NCI-H524 treated with DMSO at 0.1 percent for 48 hours (cell line): ENCODE measurements around the gene CARS2.
"Not testable (repeated sequence)": the region's sequence is repeated elsewhere in the genome, so short reads cannot be mapped to it uniquely, and the experiment has no call there.

Experiments used
- DNase-seq: peaks from one replicate; lab custom pipeline; 2025; lab: John Stamatoyannopoulos, UW

Gene CARS2, protein sequence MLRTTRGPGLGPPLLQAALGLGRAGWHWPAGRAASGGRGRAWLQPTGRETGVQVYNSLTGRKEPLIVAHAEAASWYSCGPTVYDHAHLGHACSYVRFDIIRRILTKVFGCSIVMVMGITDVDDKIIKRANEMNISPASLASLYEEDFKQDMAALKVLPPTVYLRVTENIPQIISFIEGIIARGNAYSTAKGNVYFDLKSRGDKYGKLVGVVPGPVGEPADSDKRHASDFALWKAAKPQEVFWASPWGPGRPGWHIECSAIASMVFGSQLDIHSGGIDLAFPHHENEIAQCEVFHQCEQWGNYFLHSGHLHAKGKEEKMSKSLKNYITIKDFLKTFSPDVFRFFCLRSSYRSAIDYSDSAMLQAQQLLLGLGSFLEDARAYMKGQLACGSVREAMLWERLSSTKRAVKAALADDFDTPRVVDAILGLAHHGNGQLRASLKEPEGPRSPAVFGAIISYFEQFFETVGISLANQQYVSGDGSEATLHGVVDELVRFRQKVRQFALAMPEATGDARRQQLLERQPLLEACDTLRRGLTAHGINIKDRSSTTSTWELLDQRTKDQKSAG

DNA sequence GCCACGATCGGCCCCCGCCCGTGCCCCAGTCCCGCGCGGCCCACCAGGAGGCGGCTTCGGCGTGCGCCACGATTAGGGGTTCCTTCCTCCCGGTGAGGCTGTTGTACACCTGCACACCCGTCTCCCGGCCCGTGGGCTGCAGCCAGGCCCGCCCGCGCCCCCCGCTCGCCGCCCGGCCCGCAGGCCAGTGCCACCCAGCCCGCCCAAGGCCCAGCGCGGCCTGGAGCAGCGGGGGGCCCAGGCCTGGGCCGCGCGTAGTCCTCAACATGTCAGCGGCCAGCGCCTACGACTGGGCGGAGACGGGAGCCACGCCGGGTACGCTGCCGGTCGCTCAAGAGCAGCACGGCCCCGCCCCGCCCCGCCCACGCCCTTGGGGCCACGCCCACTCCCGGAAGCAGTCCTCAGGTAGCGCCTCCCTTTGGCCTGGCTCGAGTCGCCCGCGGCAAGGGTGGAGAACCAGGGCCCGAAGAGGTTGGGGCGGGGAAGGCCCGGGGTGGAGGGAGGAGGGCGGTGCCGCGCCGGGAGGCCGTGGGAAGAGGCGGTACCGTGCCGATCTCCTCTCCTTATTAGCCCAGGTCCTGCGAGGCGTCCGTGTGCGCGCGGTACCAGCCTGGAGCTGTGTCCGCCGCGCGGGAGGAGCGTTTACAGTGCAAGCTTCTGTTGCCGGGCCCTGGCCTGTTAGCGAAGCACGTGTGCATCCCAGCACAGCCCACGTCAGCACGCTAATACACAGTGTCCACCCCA is at the start of gene CARS2:
CARS2 (minus strand) TSS at position 291 of the 744 bp plus-strand sequence; CDS start at position 268, 23 bp downstream.
- DNase-seq = peak; percentile 68

DNA sequence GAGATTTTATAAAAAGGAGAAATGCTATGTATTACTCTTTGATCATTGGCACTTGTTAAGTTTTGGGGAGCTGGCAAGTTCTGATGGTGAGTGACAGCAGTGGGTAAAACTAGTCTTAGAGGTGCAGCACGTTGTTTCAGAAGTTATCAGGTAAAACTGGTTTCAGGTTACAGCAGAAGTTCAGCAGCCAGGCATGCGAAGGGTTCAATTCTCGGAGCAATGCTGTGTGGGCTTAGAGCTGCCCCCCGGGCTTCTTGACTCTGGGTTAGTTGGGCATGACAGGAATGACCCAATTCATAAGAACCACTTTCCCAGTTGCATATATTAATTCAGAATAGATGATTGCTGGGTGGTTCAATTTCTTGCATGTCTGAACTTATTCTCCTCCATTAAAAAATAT is 42.4 kb upstream of the CARS2 start:
- no peak for DNase-seq

DNA sequence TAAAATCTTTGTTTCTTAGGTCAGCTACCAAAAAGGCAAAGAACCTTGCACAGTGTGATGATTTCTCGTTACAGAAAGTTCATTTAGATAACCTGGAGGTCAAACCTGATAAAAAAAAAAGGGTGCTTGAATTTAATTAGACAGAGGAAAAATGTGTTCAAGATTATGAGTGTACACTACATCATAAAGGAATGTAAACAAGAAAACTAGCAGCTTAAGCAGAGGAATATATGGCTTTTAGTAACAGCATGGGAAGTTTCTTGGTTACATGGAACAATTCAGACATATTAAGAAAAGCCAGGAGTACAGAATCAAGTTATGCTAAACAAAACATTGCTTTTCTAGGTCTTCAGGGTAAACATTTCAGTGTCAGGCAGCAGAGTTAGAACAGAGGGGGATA is 40.5 kb upstream of the CARS2 start:
- DNase-seq = no peak

DNA sequence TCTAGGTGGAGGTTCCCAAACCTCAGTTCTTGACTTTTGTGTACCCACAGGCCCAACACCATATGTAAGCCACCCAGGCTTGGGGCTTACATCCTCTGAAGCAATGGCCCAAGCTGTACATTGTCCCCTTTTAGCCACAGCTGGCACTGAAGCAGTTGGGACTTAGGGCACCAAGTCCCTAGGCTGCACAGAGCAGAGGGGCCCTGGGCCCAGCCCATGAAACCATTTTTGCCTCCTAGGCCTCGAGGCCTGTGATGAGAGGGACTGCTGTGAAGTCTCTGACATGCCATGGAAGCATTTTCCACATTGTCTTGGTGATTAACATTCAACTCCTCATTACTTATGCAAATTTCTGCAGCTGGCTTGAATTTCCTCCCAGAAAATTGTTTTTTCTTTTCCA is 37.8 kb upstream of the CARS2 start:
- DNase-seq = no peak

DNA sequence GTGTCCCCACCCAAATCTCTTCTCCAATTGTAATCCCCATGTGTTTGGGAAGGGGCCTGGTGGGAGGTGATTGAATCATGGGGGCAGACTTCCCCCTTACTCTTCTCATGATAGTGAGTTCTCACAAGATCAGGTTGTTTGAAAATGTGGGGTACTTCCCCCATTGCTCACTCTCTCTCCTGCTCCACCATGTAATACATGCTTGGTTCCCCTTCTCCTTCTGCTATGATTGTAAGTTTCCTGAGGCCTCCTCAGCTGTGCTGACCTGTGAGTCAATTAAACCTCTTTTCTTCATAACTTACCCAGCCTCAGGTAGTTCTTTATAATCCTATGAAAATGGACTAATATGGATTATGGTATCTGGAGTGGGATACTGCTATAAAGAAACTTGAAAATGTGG is 31.6 kb upstream of the CARS2 start:
- no peak for DNase-seq

DNA sequence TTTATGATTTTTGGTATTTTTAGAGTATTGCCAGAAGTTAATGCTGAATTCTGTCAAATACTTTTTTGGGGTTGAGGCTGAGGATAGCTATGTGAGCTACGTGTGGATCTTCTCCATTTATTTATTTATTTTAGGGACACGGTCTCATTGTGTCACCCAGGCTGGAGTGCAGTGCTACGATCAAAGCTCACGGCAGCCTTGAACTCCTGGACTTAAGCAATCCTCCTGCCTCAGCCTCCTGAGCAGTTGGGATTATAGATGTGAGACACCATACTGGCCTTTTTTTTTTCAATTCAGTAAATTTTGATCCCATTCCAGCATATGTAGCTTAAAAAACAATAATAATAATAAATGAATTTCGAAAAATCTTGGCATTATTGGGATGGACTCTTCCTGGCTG is 28.6 kb upstream of the CARS2 start:
- DNase-seq = no peak

DNA sequence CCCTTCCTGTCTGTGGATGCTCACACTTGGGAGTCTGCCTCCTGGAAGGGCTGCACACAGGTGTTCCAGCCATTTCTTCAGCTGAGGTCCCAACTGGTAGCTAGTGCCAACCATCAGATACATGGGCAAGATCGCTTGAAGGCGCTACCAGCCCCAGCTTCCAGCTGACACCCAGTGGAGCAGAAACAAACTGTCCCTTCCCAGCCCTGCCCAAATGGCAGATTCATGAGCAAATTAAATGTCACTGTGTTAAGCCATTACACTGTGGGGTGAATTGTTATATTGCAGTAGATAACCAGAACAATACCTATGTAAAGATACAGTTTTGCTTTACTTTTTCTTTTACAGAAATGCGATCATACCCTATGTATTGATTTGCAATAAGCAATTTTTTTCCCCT is 25.2 kb upstream of the CARS2 start:
- DNase-seq = no peak

DNA sequence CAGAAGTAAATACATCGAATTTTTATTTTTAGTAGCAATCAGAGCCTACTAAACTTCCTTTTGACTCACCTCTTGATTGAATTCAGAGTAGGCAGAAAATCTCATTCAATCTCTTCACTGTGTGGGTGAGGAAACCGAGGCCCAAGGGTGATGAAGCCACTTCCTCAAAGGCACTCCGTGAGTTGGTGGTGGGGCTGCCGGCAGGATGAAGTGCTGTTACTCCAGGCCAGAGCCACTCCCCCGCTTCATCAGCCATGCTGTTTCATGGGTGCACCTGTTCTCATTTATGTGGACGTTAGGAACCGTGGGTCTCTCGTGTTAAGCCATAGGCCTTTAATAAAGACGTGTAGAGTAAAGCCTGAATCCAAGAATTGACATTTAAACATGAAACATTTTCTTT is 20.8 kb upstream of the CARS2 start:
- DNase-seq = no peak

DNA sequence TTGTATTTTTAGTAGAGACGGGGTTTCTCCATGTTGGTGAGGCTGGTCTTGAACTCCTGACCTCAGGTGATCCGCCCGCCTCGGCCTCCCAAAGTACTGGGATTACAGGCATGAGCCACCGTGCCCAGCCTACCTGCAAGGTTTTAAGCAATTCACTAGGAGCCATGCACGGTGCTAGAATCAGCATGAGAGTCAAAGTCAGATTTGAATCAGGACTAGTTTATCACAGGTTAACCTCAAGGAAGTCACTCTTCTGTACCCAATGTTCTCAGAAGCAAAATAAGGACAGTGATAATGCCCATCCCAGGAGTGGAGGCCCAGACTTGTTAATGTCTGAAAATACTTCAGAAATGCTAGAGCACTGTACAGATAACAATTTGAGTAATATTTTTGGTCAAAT is 20.2 kb upstream of the CARS2 start:
- not testable (repeated sequence) for DNase-seq

DNA sequence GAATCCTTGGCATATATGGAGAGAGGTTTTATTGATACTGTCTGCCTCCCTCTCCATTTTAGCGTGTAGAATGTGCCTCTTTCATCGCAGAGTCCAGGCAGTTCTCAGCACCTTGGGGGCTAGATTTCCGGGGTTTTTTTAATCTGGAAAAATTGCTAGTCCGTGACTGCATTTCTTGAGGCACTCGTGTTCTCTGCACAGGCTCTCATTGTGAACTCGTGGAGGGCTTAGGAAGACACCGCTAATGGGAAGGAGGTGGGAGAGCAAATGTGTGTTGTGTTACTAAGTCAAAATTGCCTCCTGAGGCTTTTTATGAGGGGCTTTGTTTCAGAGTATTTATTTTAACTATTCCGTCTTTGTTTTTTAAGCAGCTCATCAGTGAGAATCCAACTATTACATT is 17.7 kb upstream of the CARS2 start:
- DNase-seq = no peak

DNA sequence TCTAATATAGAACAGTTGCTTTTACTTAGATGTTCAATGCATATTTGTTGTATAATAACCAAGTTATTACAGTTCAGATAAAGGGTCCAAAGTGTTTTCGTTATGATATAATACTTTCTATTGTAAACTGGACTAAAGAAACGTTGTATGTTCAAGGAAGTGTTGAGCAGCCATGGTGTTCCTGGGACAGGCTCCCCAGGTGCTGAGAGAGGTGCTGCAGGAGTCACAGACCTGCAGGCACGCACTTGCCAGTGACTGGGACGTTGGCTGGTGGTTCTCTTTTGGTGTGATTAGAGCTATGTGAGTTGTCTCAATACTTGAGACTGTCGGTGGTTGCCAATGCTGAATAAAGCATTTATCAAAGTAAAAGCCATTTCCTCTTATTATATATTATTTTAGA is 17.1 kb upstream of the CARS2 start:
- DNase-seq = no peak

DNA sequence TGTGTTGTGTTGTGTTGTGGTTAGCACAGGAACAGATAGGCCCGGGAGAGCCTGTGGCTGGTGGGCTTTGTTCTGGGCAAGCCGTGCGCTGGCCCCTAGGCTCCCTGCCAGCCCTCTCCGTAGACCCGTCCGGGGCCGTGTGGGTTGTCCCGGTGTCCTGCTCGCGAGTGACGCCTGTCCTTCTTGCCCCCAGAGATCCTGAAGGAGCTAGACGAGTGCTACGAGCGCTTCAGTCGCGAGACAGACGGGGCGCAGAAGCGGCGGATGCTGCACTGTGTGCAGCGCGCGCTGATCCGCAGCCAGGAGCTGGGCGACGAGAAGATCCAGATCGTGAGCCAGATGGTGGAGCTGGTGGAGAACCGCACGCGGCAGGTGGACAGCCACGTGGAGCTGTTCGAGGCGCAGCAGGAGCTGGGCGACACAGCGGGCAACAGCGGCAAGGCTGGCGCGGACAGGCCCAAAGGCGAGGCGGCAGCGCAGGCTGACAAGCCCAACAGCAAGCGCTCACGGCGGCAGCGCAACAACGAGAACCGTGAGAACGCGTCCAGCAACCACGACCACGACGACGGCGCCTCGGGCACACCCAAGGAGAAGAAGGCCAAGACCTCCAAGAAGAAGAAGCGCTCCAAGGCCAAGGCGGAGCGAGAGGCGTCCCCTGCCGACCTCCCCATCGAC is 13.3 kb upstream of the CARS2 start:
- DNase-seq = no peak

DNA sequence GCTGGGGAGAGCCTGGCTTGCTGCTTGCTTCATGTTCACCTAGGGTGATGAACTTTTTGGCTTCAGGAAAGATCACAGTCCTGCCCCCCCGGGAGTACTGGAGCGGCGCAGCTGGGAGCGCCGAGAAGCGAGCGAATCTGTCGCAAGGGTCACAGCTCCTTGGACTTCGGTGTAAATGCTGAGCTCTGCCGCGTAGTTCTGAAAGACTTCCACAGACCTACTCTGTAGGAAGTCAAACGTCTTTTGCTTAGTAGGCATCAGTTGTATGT is 10.3 kb upstream of the CARS2 start:
- no peak for DNase-seq

DNA sequence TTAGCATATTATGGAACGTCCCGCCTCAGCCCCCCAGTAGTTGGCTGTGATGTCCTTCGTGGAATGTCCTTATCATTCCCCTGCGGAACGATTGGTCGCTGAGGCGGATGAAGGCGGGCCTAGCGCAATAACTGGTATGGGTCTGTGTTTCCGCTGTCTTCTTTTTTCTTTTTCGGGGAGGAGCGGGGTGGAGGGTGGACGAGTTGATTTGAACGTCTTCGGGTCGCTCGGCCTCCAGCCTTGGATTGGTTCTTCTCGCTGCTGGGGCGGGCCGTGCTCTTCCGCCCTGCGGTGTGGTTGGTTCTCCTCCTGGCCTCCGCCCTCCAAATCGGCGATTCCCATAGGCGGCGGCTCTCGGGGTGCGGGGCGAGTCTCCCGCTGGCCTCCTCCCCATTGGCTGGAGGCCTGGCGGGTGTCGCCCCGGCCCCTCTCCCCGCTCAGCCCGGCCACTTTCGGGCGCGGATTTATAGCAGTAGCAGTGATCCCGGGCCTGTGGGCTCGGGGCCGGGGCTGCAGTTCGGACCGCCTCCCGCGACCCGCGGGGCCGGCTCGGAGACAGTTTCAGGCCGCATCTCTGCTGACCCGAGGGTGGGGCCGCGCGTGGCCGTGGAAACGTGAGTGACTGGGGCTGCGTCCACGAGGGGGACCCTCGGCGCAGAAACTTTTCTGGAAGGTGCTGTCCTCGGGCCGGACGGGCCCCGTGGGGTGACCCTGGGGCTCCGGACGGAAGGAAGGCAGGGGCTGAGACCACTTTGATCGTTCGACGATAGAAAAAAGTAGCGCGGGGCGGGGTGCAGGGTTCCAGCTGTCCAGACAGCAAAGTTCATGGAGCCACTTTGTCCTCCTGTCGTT is 9.7 kb upstream of the CARS2 start:
- peak; percentile 94 for DNase-seq

DNA sequence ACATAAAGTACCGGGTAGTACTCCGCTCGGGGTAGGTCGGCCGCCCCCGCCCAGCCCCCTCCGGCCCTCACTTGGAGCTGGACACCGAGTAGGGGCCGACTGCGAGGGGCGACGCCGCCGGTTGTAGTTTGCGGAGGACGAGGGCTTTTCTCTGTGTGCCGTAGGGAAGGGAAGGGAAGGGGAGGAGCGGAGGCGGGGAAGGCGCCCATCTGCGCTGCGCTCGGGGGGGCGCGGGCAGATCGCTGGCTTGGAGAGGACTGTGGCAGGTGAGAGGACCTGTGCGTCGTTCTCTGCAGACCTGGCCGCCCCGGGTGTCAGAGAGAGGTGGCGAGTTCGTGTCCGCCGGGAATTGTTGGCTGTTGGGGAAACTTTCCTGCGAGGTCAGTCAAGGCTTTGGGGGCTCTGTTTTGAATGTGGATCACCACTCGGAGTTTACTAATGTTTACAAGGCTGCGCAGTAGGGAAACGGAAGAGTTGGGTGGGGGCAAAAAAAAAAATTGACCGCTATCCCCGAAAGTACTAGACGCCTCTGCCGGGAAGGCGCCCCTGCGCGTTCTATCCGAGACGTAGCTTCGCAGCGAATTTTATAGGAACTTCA is 9.0 kb upstream of the CARS2 start:
- no peak for DNase-seq

DNA sequence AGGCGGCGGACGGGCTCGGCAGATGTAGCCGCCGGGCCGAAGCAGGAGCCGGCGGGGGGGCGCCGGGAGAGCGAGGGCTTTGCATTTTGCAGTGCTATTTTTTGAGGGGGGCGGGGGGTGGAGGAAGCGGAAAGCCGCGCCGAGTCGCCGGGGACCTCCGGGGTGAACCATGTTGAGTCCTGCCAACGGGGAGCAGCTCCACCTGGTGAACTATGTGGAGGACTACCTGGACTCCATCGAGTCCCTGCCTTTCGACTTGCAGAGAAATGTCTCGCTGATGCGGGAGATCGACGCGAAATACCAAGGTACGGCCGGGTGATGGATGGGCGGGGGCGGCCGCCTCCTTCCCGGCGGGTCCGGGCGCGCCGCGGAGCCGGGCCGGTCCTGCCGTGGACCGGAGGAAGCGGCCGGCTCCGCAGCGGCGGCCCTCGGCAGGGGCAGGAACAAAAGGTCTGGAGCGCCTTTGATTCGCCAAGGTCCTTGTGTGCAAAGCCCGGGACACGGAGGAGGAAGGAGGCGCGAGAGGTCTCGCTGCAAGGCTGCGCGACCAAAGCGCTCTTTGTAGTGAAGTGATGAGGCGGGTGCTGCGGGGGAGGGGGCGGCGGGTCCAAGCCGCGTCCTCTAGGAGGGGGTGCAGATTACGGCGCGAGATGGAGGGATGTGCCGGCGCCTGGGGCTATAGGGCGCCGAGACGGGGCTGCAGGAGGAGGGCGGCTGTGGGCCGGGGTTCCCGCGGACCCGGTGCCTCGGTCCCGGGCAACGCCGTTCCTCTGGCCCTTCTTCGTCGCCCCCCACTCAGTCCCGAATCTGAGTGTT is 8.3 kb upstream of the CARS2 start:
- DNase-seq = no peak

DNA sequence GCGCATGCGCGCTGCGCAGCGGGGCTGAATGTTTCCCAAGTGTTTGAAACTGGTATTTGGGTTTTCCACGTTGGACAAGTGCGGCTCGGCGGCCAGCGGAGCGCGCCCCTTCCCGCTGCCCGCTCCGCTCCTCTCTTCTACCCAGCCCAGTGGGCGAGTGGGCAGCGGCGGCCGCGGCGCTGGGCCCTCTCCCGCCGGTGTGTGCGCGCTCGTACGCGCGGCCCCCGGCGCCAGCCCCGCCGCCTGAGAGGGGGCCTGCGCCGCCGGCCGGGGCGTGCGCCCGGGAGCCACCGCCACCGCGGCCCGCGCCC is 7.7 kb upstream of the CARS2 start, which contains the start of gene ING1:
ING1 (plus strand) TSS at position 59 of the 311 bp plus-strand sequence. CDS start 450 bp downstream, outside the sequence.
- no peak for DNase-seq

DNA sequence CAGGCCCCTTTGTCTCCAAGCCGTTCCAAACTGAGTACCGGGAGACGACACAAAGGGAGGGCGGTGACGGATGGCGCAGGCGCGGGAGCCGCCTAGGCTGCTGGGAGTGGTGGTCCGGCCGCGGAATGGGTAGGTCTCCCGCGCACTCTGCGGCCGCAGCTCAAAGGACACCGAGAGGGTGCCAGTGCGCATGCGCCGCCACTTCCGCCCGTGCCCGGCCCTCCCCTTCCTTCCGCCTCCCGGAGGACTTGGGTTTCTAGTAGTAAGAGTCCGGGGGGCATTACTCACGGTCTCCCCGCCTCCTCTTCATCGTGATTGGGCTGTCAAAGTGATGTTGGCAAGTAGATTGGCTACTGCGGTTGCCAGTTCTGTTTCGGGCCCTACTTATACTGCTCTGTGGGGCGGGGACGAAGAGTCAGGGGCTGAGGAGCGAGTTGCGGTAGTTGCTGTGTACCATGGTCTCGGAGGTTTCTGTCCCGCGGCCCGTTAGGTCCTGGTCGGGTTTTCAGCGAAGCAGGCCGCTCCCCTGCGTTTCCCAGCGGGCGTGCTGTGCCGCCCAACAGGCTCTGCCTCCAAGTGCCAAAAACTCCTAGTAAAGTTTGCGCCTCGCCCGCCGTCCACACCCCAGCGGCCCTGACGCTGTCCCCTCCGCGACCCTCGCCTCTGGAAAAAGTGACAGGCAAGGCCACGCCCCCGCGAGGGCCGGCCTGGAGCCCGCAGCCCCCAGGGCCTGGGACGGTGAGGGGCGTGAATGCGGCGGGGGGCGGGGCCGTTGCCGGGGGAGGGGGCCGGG is 7.1 kb upstream of the CARS2 start:
- peak; percentile 89 for DNase-seq

DNA sequence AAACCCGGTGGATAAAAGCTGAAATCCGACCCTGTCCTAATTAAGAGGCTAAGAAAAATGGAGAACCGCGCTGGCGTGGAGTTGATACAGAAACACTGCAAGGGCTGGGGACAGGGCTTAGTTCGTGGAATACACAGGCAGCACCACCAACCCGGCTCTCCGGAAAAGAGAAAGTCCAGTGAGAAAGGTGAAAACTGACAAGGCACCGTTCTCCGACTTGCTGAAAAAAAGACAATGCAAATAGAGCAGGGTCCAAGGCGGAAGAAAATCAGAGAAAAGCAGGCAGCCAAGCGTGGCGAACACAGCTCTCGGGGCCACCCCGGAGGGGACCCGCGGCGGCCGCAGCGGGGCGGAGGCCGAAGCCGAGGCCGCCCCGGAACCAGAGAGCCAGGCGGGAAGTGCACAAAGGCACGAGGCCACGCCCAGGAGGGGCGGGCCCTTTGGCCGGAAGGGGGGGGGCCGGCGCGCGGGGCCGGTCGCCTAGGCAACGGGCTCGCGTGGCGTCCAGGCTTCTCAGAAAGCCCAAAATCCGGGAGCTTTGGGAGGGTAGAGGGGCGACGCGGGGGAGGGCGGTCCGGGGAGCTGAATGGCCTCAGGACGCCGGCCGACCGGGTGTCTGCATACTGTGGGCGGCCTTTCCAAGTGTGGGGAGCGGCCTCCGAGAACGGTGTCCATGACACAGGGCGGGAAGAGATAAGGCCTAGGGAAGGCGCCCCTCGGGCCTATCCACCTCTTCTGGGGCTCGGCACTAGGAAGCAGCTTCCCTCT is 6.3 kb upstream of the CARS2 start:
- peak; percentile 31 for DNase-seq
